Rectal smooth muscle tissue (tissue), 1 donor: Measurements from ENCODE around the gene RNF115.
"Not testable (repeated sequence)": the region's sequence is repeated elsewhere in the genome, so short reads cannot be mapped to it uniquely, and the experiment has no call there.

ENCODE experiments used
- H3K27ac ChIP-seq: one replicate; pipeline ENCODE4 v1.7.0; 2013; ENCODE audit warnings: low read depth, low read length, inconsistent platforms
- H3K27me3 ChIP-seq: one replicate; pipeline ENCODE4 v1.7.0; 2013; ENCODE audit warnings: low read length; ENCODE audit not compliant: control insufficient read depth, insufficient read depth
- H3K36me3 ChIP-seq: one replicate; pipeline ENCODE4 v1.7.0; 2013; ENCODE audit warnings: low read length; ENCODE audit not compliant: control insufficient read depth, insufficient read depth
- H3K4me1 ChIP-seq: one replicate; pipeline ENCODE4 v1.7.0; 2013; ENCODE audit warnings: low read length; ENCODE audit not compliant: control insufficient read depth, insufficient read depth
- H3K4me3 ChIP-seq: one replicate; pipeline ENCODE4 v1.7.0; 2013; ENCODE audit warnings: low read length
- H3K9ac ChIP-seq: one replicate; pipeline ENCODE4 v1.7.0; 2013; ENCODE audit warnings: low read length

RNF115 gene

GRCh38 chr1:145847827-145848226 lies 23.9 kb upstream of the RNF115 start:
- no peak overlapping the region for H3K9ac ChIP-seq
- peaks cover 23% of the 10 kb centered on the region for H3K36me3 ChIP-seq
- H3K4me3 ChIP-seq: no peak overlapping the region
- H3K27me3 ChIP-seq: no peaks in the 10 kb centered on the region
- H3K4me1 ChIP-seq: no peaks in the 10 kb centered on the region
- no peak overlapping the region for H3K27ac ChIP-seq

- Histone ChIP-seq H3K27ac (peak overlapping the region; percentile 53), H3K9ac (no peak overlapping the region), H3K4me3 (peak overlapping the region; percentile 62), H3K27me3 (no peaks in the 10 kb centered on the region), H3K4me1 (no peaks in the 10 kb centered on the region), H3K36me3 (peaks cover 23% of the 10 kb centered on the region)
Observed at GRCh38 chr1:145846201-145846612, 22.3 kb upstream of the RNF115 start.

GRCh38 chr1:145845514-145846161 lies 21.7 kb upstream of the RNF115 start, which contains the start of gene NUDT17:
TSS of gene NUDT17 (plus strand) at chr1:145845630. CDS start at chr1:145845641, 11 bp downstream.
- Histone ChIP-seq H3K4me3 (peak within 1 kb of the TSS; percentile 62), H3K27me3 (no peaks in the 10 kb centered on the region), H3K4me1 (no peaks in the 10 kb centered on the region), H3K9ac (peak within 1 kb of the TSS; percentile 28), H3K36me3 (peaks cover 26% of the 10 kb centered on the region), H3K27ac (peak within 1 kb of the TSS; percentile 53)

GRCh38 chr1:145845144-145845513 lies 21.2 kb upstream of the RNF115 start:
- H3K27ac ChIP-seq: peak overlapping the region; percentile 53
- no peaks in the 10 kb centered on the region for H3K4me1 ChIP-seq
- peaks cover 23% of the 10 kb centered on the region for H3K36me3 ChIP-seq
- H3K9ac ChIP-seq: no peak overlapping the region
- H3K4me3 ChIP-seq: peak overlapping the region; percentile 62
- no peaks in the 10 kb centered on the region for H3K27me3 ChIP-seq

GRCh38 chr1:145843031-145843430 lies 19.1 kb upstream of the RNF115 start:
- Histone ChIP-seq H3K9ac (no peak overlapping the region), H3K27me3 (no peaks in the 10 kb centered on the region), H3K4me3 (no peak overlapping the region), H3K27ac (no peak overlapping the region), H3K4me1 (no peaks in the 10 kb centered on the region), H3K36me3 (peaks cover 25% of the 10 kb centered on the region)

GRCh38 chr1:145837656-145838055 lies 13.8 kb upstream of the RNF115 start:
- Histone ChIP-seq H3K27me3 (no peaks in the 10 kb centered on the region), H3K9ac (no peak overlapping the region), H3K36me3 (peaks cover 46% of the 10 kb centered on the region), H3K27ac (no peak overlapping the region), H3K4me3 (no peak overlapping the region), H3K4me1 (no peaks in the 10 kb centered on the region)

GRCh38 chr1:145830810-145831209 lies 6.9 kb upstream of the RNF115 start:
- H3K4me1 ChIP-seq, H3K27me3 ChIP-seq, H3K4me3 ChIP-seq, H3K9ac ChIP-seq, H3K27ac ChIP-seq: not testable (repeated sequence)
- peaks cover 25% of the 10 kb centered on the region for H3K36me3 ChIP-seq

- peaks cover 25% of the 10 kb centered on the region for H3K36me3 ChIP-seq
Observed at GRCh38 chr1:145828367-145829026, 4.6 kb upstream of the RNF115 start.

GRCh38 chr1:145827966-145828365 lies 4.1 kb upstream of the RNF115 start:
- Histone ChIP-seq H3K36me3 (peaks cover 22% of the 10 kb centered on the region), H3K9ac (no peak overlapping the region), H3K4me3 (no peak overlapping the region), H3K27me3 (no peaks in the 10 kb centered on the region), H3K27ac (no peak overlapping the region), H3K4me1 (peaks cover 3% of the 10 kb centered on the region)

More at GRCh38 chr1:145828367-145829026, 4.6 kb upstream of the RNF115 start:
- Histone ChIP-seq H3K9ac (no peak overlapping the region), H3K27ac (no peak overlapping the region), H3K4me3 (no peak overlapping the region), H3K27me3 (no peaks in the 10 kb centered on the region), H3K4me1 (peaks cover 3% of the 10 kb centered on the region)

GRCh38 chr1:145826030-145826429 lies 2.1 kb upstream of the RNF115 start:
- peaks cover 22% of the 10 kb centered on the region for H3K36me3 ChIP-seq

GRCh38 chr1:145824499-145824842 lies 576 bp upstream of the RNF115 start:
- Histone ChIP-seq H3K4me1 (peaks cover 3% of the 10 kb centered on the region), H3K9ac (peak overlapping the region; percentile 83), H3K27ac (peak overlapping the region; percentile 76)

More at GRCh38 chr1:145826030-145826429, 2.1 kb upstream of the RNF115 start:
- Histone ChIP-seq H3K27ac (no peak overlapping the region), H3K27me3 (no peaks in the 10 kb centered on the region), H3K9ac (no peak overlapping the region), H3K4me1 (peaks cover 3% of the 10 kb centered on the region), H3K4me3 (no peak overlapping the region)

GRCh38 chr1:145822779-145823331 lies 1.0 kb downstream of the RNF115 start:
- H3K4me3 ChIP-seq, H3K27me3 ChIP-seq, H3K9ac ChIP-seq, H3K27ac ChIP-seq, H3K4me1 ChIP-seq: not testable (repeated sequence)
- peaks cover 13% of the 10 kb centered on the region for H3K36me3 ChIP-seq

More at GRCh38 chr1:145824499-145824842, 576 bp upstream of the RNF115 start:
- Histone ChIP-seq H3K36me3 (peaks cover 22% of the 10 kb centered on the region), H3K27me3 (no peaks in the 10 kb centered on the region), H3K4me3 (peak overlapping the region; percentile 97)
